Hepatocyte (in vitro differentiated cells): ENCODE measurements around the gene WDR1.

Experiments
- CTCF ChIP-seq: fragments of 200-600 bp; sonication (generic); IDR thresholded peaks from 2 replicates; pipeline ENCODE4 v1.5.1; 2016; ENCODE audit warnings: antibody characterized with exemption, mild to moderate bottlenecking; ENCODE audit not compliant: poor library complexity
- EZH2 ChIP-seq: fragments of 200-600 bp; sonication (generic); IDR thresholded peaks from 2 replicates; pipeline ENCODE4 v1.6.1; 2016; ENCODE audit warnings: antibody characterized with exemption, mild to moderate bottlenecking, borderline replicate concordance
- EZH2phosphoT487 ChIP-seq: fragments of 200-600 bp; sonication (generic); IDR thresholded peaks from one replicate; pipeline ENCODE4 v1.6.1; 2018; ENCODE audit warnings: antibody characterized with exemption, mild to moderate bottlenecking, low read depth, moderate library complexity; ENCODE audit not compliant: unreplicated experiment, severe bottlenecking

DNA sequence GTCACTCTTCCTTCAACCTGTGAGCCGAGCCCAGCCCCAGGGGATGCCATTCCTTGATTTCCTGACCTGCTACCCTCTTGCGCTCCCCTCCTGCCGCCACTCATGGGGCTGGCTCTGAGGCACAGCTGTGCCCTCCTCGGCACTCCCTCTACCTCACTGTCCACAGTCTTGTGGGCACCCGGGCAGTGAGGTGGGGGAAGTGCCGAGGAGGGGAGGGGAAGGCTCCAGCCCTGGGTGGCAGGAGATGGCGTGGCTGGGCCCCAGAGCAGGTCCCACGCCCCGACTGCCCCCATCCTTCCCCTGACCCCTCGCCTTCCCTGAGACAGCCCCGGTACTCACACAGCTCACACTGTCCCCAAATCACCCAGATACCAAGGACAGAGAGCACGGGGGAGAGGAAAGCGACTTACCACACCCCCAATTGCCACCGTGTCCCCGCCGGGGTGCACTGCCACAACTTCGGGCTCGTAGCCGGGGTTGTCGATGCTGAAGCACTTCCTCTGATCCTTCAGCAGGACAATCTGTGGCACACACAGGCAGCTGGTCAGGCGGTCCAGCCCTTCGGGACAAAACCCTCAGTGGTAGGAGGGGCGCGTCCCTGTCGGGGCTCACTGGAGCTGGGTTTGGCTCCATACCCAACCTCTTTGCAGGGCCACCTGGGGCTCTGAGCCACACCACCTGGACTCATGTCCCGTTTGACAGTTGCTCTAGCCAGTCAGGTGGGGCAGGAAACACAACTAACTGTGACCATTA, 37.9 kb downstream of the WDR1 start:
- TF ChIP-seq EZH2, result no peak
- no peak for TF ChIP-seq CTCF
- TF ChIP-seq EZH2phosphoT487, result no peak
